ENCODE measurements around the gene KRI1.

DNA sequence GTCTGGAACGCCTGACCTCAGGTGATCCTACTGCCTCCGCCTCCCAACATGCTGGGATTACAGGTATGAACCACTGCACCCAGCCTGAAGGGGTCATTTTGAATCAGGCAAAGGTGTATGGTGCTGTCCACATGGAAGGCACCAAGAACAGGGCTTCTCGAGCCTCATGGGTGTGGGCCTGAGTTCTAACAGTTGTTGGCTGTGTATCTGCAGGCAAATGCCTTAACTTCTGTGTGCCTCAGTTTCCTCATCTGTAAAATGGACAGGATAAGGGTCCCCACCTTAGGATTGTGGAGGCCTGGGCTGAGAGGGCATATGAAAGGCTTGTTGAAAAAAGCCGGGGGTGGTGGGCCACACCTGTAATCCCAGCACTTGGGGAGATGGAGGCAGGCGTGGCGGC is 12.1 kb upstream of the KRI1 start:
- TF ChIP-seq YY1 (IDR thresholded peaks at IDR 0.05; ENCODE audit: insufficient read depth, insufficient read length) (no peak), SUZ12 (IDR thresholded peaks at IDR 0.05; ENCODE audit: extremely low read depth, insufficient read depth, insufficient read length) (no peak)
